Activated naive CD4-positive, alpha-beta T cell treated with anti-CD3 and anti-CD28 coated beads for 36 hours (primary cell): ENCODE measurements around the gene RAB30. TPM values are rescaled to one million over a fixed set of nuclear protein-coding genes. Genes with fewer than 3 reads are reported as not detected.
"Not testable (repeated sequence)": the region's sequence is repeated elsewhere in the genome, so short reads cannot be mapped to it uniquely, and the experiment has no call there.

Source experiments
- CTCF ChIA-PET: fragments of 350-600 bp; sonication (Branson Sonifier 250); formaldehyde crosslinking; loops from one replicate; lab custom pipeline; 2021; ENCODE audit warnings: antibody characterized with exemption; lab: Charles Lee
- DNase-seq: peaks from one replicate; pipeline ENCODE4 v3.0.0-alpha.2; 2020
- H3K27ac Mint-ChIP-seq: one replicate; pipeline ENCODE4 v1.8.0; 2021; ENCODE audit warnings: mild to moderate bottlenecking, mixed read lengths
- H3K27me3 Mint-ChIP-seq: one replicate; pipeline ENCODE4 v1.8.0; 2021; ENCODE audit warnings: low read depth, mixed read lengths
- H3K36me3 Mint-ChIP-seq: one replicate; pipeline ENCODE4 v1.8.0; 2021; ENCODE audit warnings: low read depth, mixed read lengths
- H3K4me1 Mint-ChIP-seq: one replicate; pipeline ENCODE4 v1.8.0; 2021; ENCODE audit warnings: low read depth, mixed read lengths
- H3K4me3 Mint-ChIP-seq: one replicate; pipeline ENCODE4 v1.8.0; 2021; ENCODE audit warnings: mild to moderate bottlenecking, moderate library complexity, mixed read lengths
- H3K9me3 Mint-ChIP-seq: one replicate; pipeline ENCODE4 v1.8.0; 2021; ENCODE audit warnings: mixed read lengths
- intact Hi-C: fragments of 100-400 bp; cut with micrococcal nuclease; formaldehyde crosslinking; loops from one replicate; pipeline ENCODE4 v1.15.1; 2023
- total RNA-seq, 2 experiments: library from RNA; stranded (reverse); gene quantifications; one replicate each; pipeline ENCODE4 v1.2.3, GENCODE V29; 2021

The RAB30 gene
- total RNA-seq, 2 experiments from 2014 or later, result 8.8 to 11.1 TPM

GRCh38 chr11:82950502-82950901 is 121.2 kb downstream of the RAB30 start:
- DNase-seq, intact Hi-C loops, H3K4me1 Mint-ChIP-seq, H3K4me3 Mint-ChIP-seq, H3K27ac Mint-ChIP-seq, H3K27me3 Mint-ChIP-seq, CTCF ChIA-PET: not testable (repeated sequence)
- Mint-ChIP-seq H3K36me3 (peaks cover 40% of the 10 kb centered on the region), H3K9me3 (peaks cover 44% of the 10 kb centered on the region)

DNA sequence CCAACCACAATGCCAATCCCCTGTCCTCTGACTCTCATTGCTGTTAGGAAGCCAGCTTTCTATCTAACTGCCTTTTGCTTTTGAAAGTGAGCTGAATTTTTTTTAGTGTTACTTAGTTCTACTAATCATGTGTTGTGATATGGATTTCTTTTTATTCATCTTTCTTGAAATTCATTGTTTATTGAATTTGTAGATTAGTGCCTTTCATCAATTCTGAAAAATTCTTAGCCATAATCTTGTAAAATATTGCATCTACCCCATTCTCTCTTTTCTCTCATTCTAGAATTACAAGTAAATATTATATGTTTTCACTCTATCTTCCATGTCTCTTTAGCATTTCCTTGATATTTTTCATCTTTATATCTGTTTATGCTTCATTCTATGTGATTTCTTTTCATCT is 122.3 kb downstream of the RAB30 start:
- peaks cover 34% of the 10 kb centered on the region for H3K36me3 Mint-ChIP-seq
- intact Hi-C loops, result no loop called here
- no peak overlapping the region for H3K27ac Mint-ChIP-seq
- H3K4me3 Mint-ChIP-seq, result no peak overlapping the region
- no peak for DNase-seq
- peaks cover 43% of the 10 kb centered on the region for H3K9me3 Mint-ChIP-seq
- CTCF ChIA-PET, result no interaction called here
- no peaks in the 10 kb centered on the region for H3K27me3 Mint-ChIP-seq
- H3K4me1 Mint-ChIP-seq, result peaks cover 11% of the 10 kb centered on the region

DNA sequence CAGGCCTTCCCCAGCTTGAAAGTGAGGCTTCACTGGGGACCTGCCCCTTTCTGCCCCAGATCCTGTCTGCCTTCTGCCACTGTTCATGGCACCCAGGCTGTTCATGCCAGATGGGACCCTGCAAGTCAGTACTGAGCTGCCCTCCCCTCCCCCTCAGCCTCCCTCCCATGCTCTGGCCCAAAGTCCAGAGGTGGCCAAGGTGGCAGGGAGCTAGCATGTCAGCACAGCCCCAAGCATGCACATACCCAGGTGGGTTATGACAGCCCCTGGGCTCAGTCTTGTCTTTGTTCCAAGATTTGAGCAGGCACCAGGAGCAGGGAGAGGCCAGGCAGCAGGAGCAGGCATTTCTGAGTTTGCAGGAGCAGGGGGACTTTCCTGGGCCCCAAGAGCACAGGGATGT is 126.0 kb downstream of the RAB30 start:
- Mint-ChIP-seq H3K9me3 (peaks cover 26% of the 10 kb centered on the region), H3K4me1 (peaks cover 16% of the 10 kb centered on the region), H3K36me3 (peaks cover 10% of the 10 kb centered on the region), H3K27me3 (no peaks in the 10 kb centered on the region), H3K4me3 (no peak overlapping the region), H3K27ac (no peak overlapping the region)
- CTCF ChIA-PET, result interaction anchor here (1.6 kb wide), 1 partner anchor 304 kb away, joined by 6 read pairs; no protein-coding TSS in a partner anchor
- no peak for DNase-seq
- intact Hi-C loops, result no loop called here

DNA sequence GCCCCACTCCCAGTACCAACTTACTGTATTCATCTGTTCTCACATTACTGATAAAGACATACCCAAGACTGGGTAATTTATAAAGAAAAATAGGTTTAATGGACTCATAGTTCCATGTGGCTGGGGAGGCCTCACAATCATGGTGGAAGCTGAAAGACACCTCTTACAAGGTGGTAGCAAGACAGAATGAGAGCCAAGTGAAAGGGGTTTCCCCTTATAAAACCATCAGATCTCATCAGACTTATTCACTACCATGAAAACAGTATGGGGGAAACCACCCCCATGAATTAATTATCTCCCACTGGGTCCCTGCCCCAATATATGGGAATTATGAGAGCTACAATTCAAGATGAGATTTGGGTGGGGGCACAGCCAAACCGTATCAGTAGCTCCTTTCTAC is 126.7 kb downstream of the RAB30 start:
- H3K4me3 Mint-ChIP-seq, H3K27ac Mint-ChIP-seq, intact Hi-C loops, DNase-seq, H3K27me3 Mint-ChIP-seq: not testable (repeated sequence)
- Mint-ChIP-seq H3K4me1 (peaks cover 16% of the 10 kb centered on the region), H3K9me3 (peaks cover 27% of the 10 kb centered on the region), H3K36me3 (peaks cover 11% of the 10 kb centered on the region)
- CTCF ChIA-PET, result interaction anchor here (1.6 kb wide), 1 partner anchor 305 kb away, joined by 6 read pairs; no protein-coding TSS in a partner anchor

DNA sequence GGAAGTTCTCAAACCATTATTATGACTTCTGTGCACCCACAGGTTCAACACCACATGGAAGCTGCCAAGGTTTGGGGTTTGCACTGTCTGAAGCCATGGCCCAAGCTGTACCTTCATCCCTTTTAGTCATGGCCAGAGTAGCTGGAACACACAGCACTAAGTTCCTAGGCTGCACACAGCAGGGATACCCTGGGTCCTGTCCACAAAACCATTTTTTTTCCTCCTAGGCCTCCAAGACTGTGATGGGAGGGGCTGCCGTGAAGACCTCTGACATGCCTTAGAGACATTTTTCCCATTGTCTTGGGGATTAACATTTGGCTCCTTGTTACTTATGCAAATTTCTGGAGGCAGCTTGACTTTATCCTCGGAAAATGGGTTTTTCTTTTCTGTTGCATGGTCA is 127.5 kb downstream of the RAB30 start:
- H3K4me3 Mint-ChIP-seq, result no peak overlapping the region
- H3K9me3 Mint-ChIP-seq, result peaks cover 20% of the 10 kb centered on the region
- H3K4me1 Mint-ChIP-seq, result peaks cover 18% of the 10 kb centered on the region
- no peak for DNase-seq
- intact Hi-C loops, result no loop called here
- CTCF ChIA-PET, result interaction anchor here (0.6 kb wide), 1 partner anchor 348 kb away, joined by 6 read pairs; no protein-coding TSS in a partner anchor
- H3K27ac Mint-ChIP-seq, result no peak overlapping the region
- H3K36me3 Mint-ChIP-seq, result peaks cover 14% of the 10 kb centered on the region
- H3K27me3 Mint-ChIP-seq, result no peaks in the 10 kb centered on the region

DNA sequence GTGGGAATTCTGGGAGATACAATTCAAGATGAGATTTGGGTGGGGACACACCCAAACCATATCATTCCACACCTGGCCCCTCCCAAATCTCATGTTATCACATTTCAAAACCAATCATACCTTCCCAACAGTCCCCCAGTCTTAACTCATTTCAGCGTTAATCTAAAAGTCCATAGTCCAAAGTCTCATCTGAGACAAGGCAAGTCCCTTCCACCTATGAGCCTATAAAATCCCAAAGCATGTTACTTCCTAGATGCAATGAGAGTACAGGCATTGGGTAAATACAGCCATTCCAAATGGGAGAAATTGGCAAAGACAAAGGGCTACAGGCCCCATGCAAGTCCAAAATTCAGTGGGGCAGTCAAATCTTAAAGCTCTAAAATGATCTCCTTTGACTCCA is 128.3 kb downstream of the RAB30 start:
- H3K27ac Mint-ChIP-seq, H3K4me3 Mint-ChIP-seq, intact Hi-C loops, CTCF ChIA-PET, H3K27me3 Mint-ChIP-seq, DNase-seq: not testable (repeated sequence)
- Mint-ChIP-seq H3K36me3 (peaks cover 17% of the 10 kb centered on the region), H3K4me1 (peaks cover 18% of the 10 kb centered on the region), H3K9me3 (peaks cover 19% of the 10 kb centered on the region)

GRCh38 chr11:82942376-82942775 is 129.3 kb downstream of the RAB30 start:
- H3K4me3 Mint-ChIP-seq, result no peak overlapping the region
- intact Hi-C loops, result no loop called here
- no peaks in the 10 kb centered on the region for H3K27me3 Mint-ChIP-seq
- H3K27ac Mint-ChIP-seq, result no peak overlapping the region
- DNase-seq, result no peak
- peaks cover 18% of the 10 kb centered on the region for H3K36me3 Mint-ChIP-seq
- CTCF ChIA-PET, result interaction anchor here (0.6 to 1.2 kb wide), 4 partner anchors 10 to 301 kb away, joined by 3 read pairs; no protein-coding TSS in a partner anchor
- H3K4me1 Mint-ChIP-seq, result peaks cover 18% of the 10 kb centered on the region
- H3K9me3 Mint-ChIP-seq, result peaks cover 19% of the 10 kb centered on the region

- Mint-ChIP-seq H3K9me3 (peaks cover 15% of the 10 kb centered on the region), H3K27me3 (no peaks in the 10 kb centered on the region), H3K27ac (no peak overlapping the region), H3K36me3 (peaks cover 26% of the 10 kb centered on the region), H3K4me1 (peaks cover 12% of the 10 kb centered on the region), H3K4me3 (no peak overlapping the region)
- intact Hi-C loops, result no loop called here
- no peak for DNase-seq
- CTCF ChIA-PET, result interaction anchor here (2.3 kb wide), 1 partner anchor 12 kb away, joined by 6 read pairs; no protein-coding TSS in a partner anchor
These were observed 132.2 kb downstream of the RAB30 start for GRCh38 chr11:82939456-82939855.

- H3K27ac Mint-ChIP-seq, result no peak overlapping the region
- H3K4me1 Mint-ChIP-seq, result peaks cover 24% of the 10 kb centered on the region
- H3K36me3 Mint-ChIP-seq, result peaks cover 41% of the 10 kb centered on the region
- CTCF ChIA-PET, result interaction anchor here (2.3 kb wide), 1 partner anchor 11 kb away, joined by 6 read pairs; no protein-coding TSS in a partner anchor
- intact Hi-C loops, result no loop called here
- H3K9me3 Mint-ChIP-seq, result peaks cover 6% of the 10 kb centered on the region
- no peak overlapping the region for H3K4me3 Mint-ChIP-seq
- no peaks in the 10 kb centered on the region for H3K27me3 Mint-ChIP-seq
- no peak for DNase-seq
These were observed 134.1 kb downstream of the RAB30 start for GRCh38 chr11:82937554-82937953.

GRCh38 chr11:82936261-82936660 is 135.4 kb downstream of the RAB30 start:
- H3K27ac Mint-ChIP-seq, result no peak overlapping the region
- DNase-seq, result no peak
- peaks cover 51% of the 10 kb centered on the region for H3K36me3 Mint-ChIP-seq
- intact Hi-C loops, result no loop called here
- CTCF ChIA-PET, result no interaction called here
- peaks cover 30% of the 10 kb centered on the region for H3K4me1 Mint-ChIP-seq
- peaks cover 5% of the 10 kb centered on the region for H3K9me3 Mint-ChIP-seq
- no peaks in the 10 kb centered on the region for H3K27me3 Mint-ChIP-seq
- no peak overlapping the region for H3K4me3 Mint-ChIP-seq

GRCh38 chr11:82932564-82932963 is 139.1 kb downstream of the RAB30 start:
- CTCF ChIA-PET, result interaction anchor here (0.9 kb wide), 2 partner anchors 10 to 353 kb away, joined by 3 read pairs; partner anchors contain the start of gene CCDC90B
- H3K36me3 Mint-ChIP-seq, result peaks cover 56% of the 10 kb centered on the region
- intact Hi-C loops, result no loop called here
- DNase-seq, result no peak
- no peaks in the 10 kb centered on the region for H3K27me3 Mint-ChIP-seq
- peaks cover 37% of the 10 kb centered on the region for H3K4me1 Mint-ChIP-seq
- H3K4me3 Mint-ChIP-seq, result no peak overlapping the region
- no peaks in the 10 kb centered on the region for H3K9me3 Mint-ChIP-seq
- H3K27ac Mint-ChIP-seq, result no peak overlapping the region

GRCh38 chr11:82930734-82931133 is 141.0 kb downstream of the RAB30 start:
- Mint-ChIP-seq H3K36me3 (peaks cover 52% of the 10 kb centered on the region), H3K9me3 (no peaks in the 10 kb centered on the region), H3K4me1 (peaks cover 38% of the 10 kb centered on the region), H3K4me3 (no peak overlapping the region), H3K27me3 (no peaks in the 10 kb centered on the region), H3K27ac (no peak overlapping the region)
- intact Hi-C loops, result no loop called here
- CTCF ChIA-PET, result interaction anchor here (0.8 to 2.1 kb wide), 5 partner anchors 8 to 319 kb away, joined by 3 to 8 read pairs (median 3); no protein-coding TSS in a partner anchor
- no peak for DNase-seq

GRCh38 chr11:82930229-82930628 is 141.5 kb downstream of the RAB30 start:
- DNase-seq, result no peak
- Mint-ChIP-seq H3K4me1 (peaks cover 38% of the 10 kb centered on the region), H3K36me3 (peaks cover 53% of the 10 kb centered on the region), H3K4me3 (no peak overlapping the region), H3K27me3 (no peaks in the 10 kb centered on the region), H3K27ac (no peak overlapping the region), H3K9me3 (no peaks in the 10 kb centered on the region)
- intact Hi-C loops, result no loop called here
- CTCF ChIA-PET, result interaction anchor here (0.7 to 2.1 kb wide), 6 partner anchors 8 to 320 kb away, joined by 3 to 8 read pairs (median 3); partner anchors contain the start of gene DDIAS
